ENCODE results near the gene SGPL1.
"Not testable (repeated sequence)": the region's sequence is repeated elsewhere in the genome, so short reads cannot be mapped to it uniquely, and the experiment has no call there.

SGPL1 gene

GRCh38 chr10:70850097-70850496 lies 34.3 kb downstream of the SGPL1 start:
- DNase-seq (ENCODE audit: low spot score): no peak
- in situ Hi-C loops (cut with MboI; ENCODE audit: low sequenced_read_pairs, unreplicated experiment): no loop called here
- no peak for TF ChIP-seq CTCF (IDR thresholded peaks at IDR 0.05; ENCODE audit: borderline replicate concordance, control extremely low read depth, extremely low read depth, insufficient read depth, missing control alignments)

- no peak for DNase-seq (ENCODE audit: low spot score)
- in situ Hi-C loops (cut with MboI; ENCODE audit: low sequenced_read_pairs, unreplicated experiment): no loop called here
- TF ChIP-seq CTCF (IDR thresholded peaks at IDR 0.05; ENCODE audit: borderline replicate concordance, control extremely low read depth, extremely low read depth, insufficient read depth, missing control alignments): no peak
These were observed 36.1 kb downstream of the SGPL1 start for GRCh38 chr10:70851597-70852475.

- no peak for TF ChIP-seq CTCF (IDR thresholded peaks at IDR 0.05; ENCODE audit: borderline replicate concordance, control extremely low read depth, extremely low read depth, insufficient read depth, missing control alignments)
- in situ Hi-C loops (cut with MboI; ENCODE audit: low sequenced_read_pairs, unreplicated experiment): no loop called here
- no peak for DNase-seq (ENCODE audit: low spot score)
These were observed 37.3 kb downstream of the SGPL1 start for GRCh38 chr10:70853038-70853437.

- no peak for DNase-seq (ENCODE audit: low spot score)
- no peak for TF ChIP-seq CTCF (IDR thresholded peaks at IDR 0.05; ENCODE audit: borderline replicate concordance, control extremely low read depth, extremely low read depth, insufficient read depth, missing control alignments)
- in situ Hi-C loops (cut with MboI; ENCODE audit: low sequenced_read_pairs, unreplicated experiment): no loop called here
These were observed 37.7 kb downstream of the SGPL1 start for GRCh38 chr10:70853457-70853856.

- no peak for TF ChIP-seq CTCF (IDR thresholded peaks at IDR 0.05; ENCODE audit: borderline replicate concordance, control extremely low read depth, extremely low read depth, insufficient read depth, missing control alignments)
- no peak for DNase-seq (ENCODE audit: low spot score)
- in situ Hi-C loops (cut with MboI; ENCODE audit: low sequenced_read_pairs, unreplicated experiment): no loop called here
These were observed 40.7 kb downstream of the SGPL1 start for GRCh38 chr10:70856454-70856853.

- in situ Hi-C loops (cut with MboI; ENCODE audit: low sequenced_read_pairs, unreplicated experiment): no loop called here
- no peak for TF ChIP-seq CTCF (IDR thresholded peaks at IDR 0.05; ENCODE audit: borderline replicate concordance, control extremely low read depth, extremely low read depth, insufficient read depth, missing control alignments)
- no peak for DNase-seq (ENCODE audit: low spot score)
These were observed 43.0 kb downstream of the SGPL1 start for GRCh38 chr10:70858759-70859158.

GRCh38 chr10:70861495-70862197 lies 45.9 kb downstream of the SGPL1 start:
- in situ Hi-C loops (cut with MboI; ENCODE audit: low sequenced_read_pairs, unreplicated experiment); DNase-seq (ENCODE audit: low spot score): not testable (repeated sequence)
